SK-MEL-5 (cell line): ENCODE data around the gene HERC2. TPM values are rescaled to one million over a fixed set of nuclear protein-coding genes. Genes with fewer than 3 reads are reported as not detected.
A peak's percentile ranks its signal among the peaks of the same experiment; 100 is the strongest.
"Not testable (repeated sequence)": the region's sequence is repeated elsewhere in the genome, so short reads cannot be mapped to it uniquely, and the experiment has no call there.

Source experiments
- DNase-seq: peaks from one replicate; pipeline ENCODE4 v3.0.0-alpha.2; 2016; ENCODE audit warnings: low read depth, low spot score
- in situ Hi-C: cut with HindIII; loops from 2 replicates; pipeline ENCODE4 v1.10.0; 2016; ENCODE audit warnings: low sequenced_read_pairs, high pct_unique_total_duplicates, low pct_unique_long_range_greater_than_20kb
- total RNA-seq: library from RNA; depleted of rRNA; stranded (reverse); fragments of >200 nt; shearing (Covaris generic); gene quantifications from 2 replicates; pipeline ENCODE4 v1.2.3, GENCODE V29; 2014

The HERC2 gene
- total RNA-seq, 1 experiment from 2014 or later: 34.1 TPM

- in situ Hi-C loops, DNase-seq: not testable (repeated sequence)
Observed at GRCh38 chr15:28198215-28198614, 123.8 kb downstream of the HERC2 start.

GRCh38 chr15:28197694-28198093 is 124.3 kb downstream of the HERC2 start:
- in situ Hi-C loops, DNase-seq: not testable (repeated sequence)

GRCh38 chr15:28196581-28196980 is 125.4 kb downstream of the HERC2 start:
- in situ Hi-C loops, DNase-seq: not testable (repeated sequence)

GRCh38 chr15:28192772-28193171 is 129.2 kb downstream of the HERC2 start:
- in situ Hi-C loops: no loop called here
- DNase-seq: no peak

GRCh38 chr15:28191832-28192231 is 130.1 kb downstream of the HERC2 start:
- in situ Hi-C loops: no loop called here
- peak; percentile 84 for DNase-seq

GRCh38 chr15:28190391-28191174 is 131.4 kb downstream of the HERC2 start:
- no peak for DNase-seq
- in situ Hi-C loops: no loop called here

GRCh38 chr15:28185148-28185895 is 136.7 kb downstream of the HERC2 start:
- in situ Hi-C loops: no loop called here
- DNase-seq: no peak

- in situ Hi-C loops: no loop called here
- no peak for DNase-seq
Observed at GRCh38 chr15:28184166-28184565, 137.8 kb downstream of the HERC2 start.

GRCh38 chr15:28182731-28183130 is 139.2 kb downstream of the HERC2 start:
- no peak for DNase-seq
- in situ Hi-C loops: no loop called here

GRCh38 chr15:28182216-28182615 is 139.8 kb downstream of the HERC2 start:
- no peak for DNase-seq
- in situ Hi-C loops: no loop called here

GRCh38 chr15:28181366-28181765 is 140.6 kb downstream of the HERC2 start:
- no peak for DNase-seq
- in situ Hi-C loops: no loop called here

- no peak for DNase-seq
- in situ Hi-C loops: no loop called here
Observed at GRCh38 chr15:28179270-28179669, 142.7 kb downstream of the HERC2 start.

- no peak for DNase-seq
- in situ Hi-C loops: no loop called here
Observed at GRCh38 chr15:28178727-28179126, 143.3 kb downstream of the HERC2 start.

- no peak for DNase-seq
- in situ Hi-C loops: no loop called here
Observed at GRCh38 chr15:28178290-28178689, 143.7 kb downstream of the HERC2 start.

GRCh38 chr15:28169366-28169765 is 152.6 kb downstream of the HERC2 start:
- no peak for DNase-seq
- in situ Hi-C loops: no loop called here

- in situ Hi-C loops: not testable (repeated sequence)
- DNase-seq: peak; percentile 30
Observed at GRCh38 chr15:28168405-28169121, 153.4 kb downstream of the HERC2 start.

- in situ Hi-C loops: no loop called here
- no peak for DNase-seq
Observed at GRCh38 chr15:28167042-28167441, 154.9 kb downstream of the HERC2 start.

GRCh38 chr15:28165791-28166190 is 156.2 kb downstream of the HERC2 start:
- in situ Hi-C loops: no loop called here

More at GRCh38 chr15:28165791-28166190, 156.2 kb downstream of the HERC2 start:
- no peak for DNase-seq
